Sigmoid colon (tissue), 4 donors: ENCODE data around the gene FYN.

ENCODE experiments used
- CTCF ChIP-seq, 4 experiments: fragments of 450-650 bp in 3 of 4; fragments of 200-600 bp in 1 of 4; IDR thresholded peaks; one replicate each; pipeline ENCODE4 v1.5.1; 2016 to 2019; ENCODE audit warnings: antibody characterized with exemption in 4 of 4, mild to moderate bottlenecking in 3 of 4, moderate library complexity in 2 of 4
- POLR2AphosphoS5 ChIP-seq, 4 donors: sonication (generic); formaldehyde crosslinking; IDR thresholded peaks; one replicate each; pipeline ENCODE4 v1.6.1; 2017; ENCODE audit warnings: antibody characterized with exemption in 4 of 4

- TF ChIP-seq POLR2AphosphoS5 (IDR thresholded peaks at IDR 0.05) (no peak), CTCF (IDR thresholded peaks at IDR 0.05) (no peak)
These were observed 188.2 kb downstream of the FYN start for GRCh38 chr6:111685058-111685457.
